Osteocyte (in vitro differentiated cells): ENCODE results near the gene MYO6. TPM values are rescaled to one million over a fixed set of nuclear protein-coding genes. Genes with fewer than 3 reads are reported as not detected.

ENCODE experiments used
- DNase-seq: peaks from one replicate; pipeline ENCODE4 v3.0.0; 2021; ENCODE audit warnings: mixed read lengths; ENCODE audit not compliant: unreplicated experiment; ENCODE audit errors: extremely low spot score
- H3K27ac Mint-ChIP-seq: one replicate; pipeline ENCODE4 v1.8.0; 2021; ENCODE audit warnings: mild to moderate bottlenecking, mixed read lengths; ENCODE audit not compliant: unreplicated experiment
- H3K27me3 Mint-ChIP-seq: one replicate; pipeline ENCODE4 v1.8.0; 2021; ENCODE audit warnings: mixed read lengths; ENCODE audit not compliant: unreplicated experiment
- H3K36me3 Mint-ChIP-seq: one replicate; pipeline ENCODE4 v1.8.0; 2021; ENCODE audit warnings: mixed read lengths; ENCODE audit not compliant: unreplicated experiment
- H3K4me1 Mint-ChIP-seq: one replicate; pipeline ENCODE4 v1.8.0; 2021; ENCODE audit warnings: mixed read lengths; ENCODE audit not compliant: unreplicated experiment
- H3K4me3 Mint-ChIP-seq: one replicate; pipeline ENCODE4 v1.8.0; 2021; ENCODE audit warnings: mild to moderate bottlenecking, moderate library complexity, mixed read lengths; ENCODE audit not compliant: unreplicated experiment
- H3K9me3 Mint-ChIP-seq: one replicate; pipeline ENCODE4 v1.8.0; 2021; ENCODE audit warnings: mixed read lengths; ENCODE audit not compliant: unreplicated experiment
- total RNA-seq: library from RNA; stranded (reverse); gene quantifications from 2 replicates; pipeline ENCODE4 v1.2.1, GENCODE V29; 2021
- TF ChIP-seq, protein P1 (sequence below): fragments of 200-600 bp; sonication (generic); IDR thresholded peaks from 2 replicates; pipeline ENCODE4 v1.5.0; 2021; ENCODE audit warnings: antibody characterized with exemption, mild to moderate bottlenecking, moderate library complexity

Gene MYO6
- total RNA-seq, 1 donor from 2014 or later, result 61.6 TPM

DNA sequence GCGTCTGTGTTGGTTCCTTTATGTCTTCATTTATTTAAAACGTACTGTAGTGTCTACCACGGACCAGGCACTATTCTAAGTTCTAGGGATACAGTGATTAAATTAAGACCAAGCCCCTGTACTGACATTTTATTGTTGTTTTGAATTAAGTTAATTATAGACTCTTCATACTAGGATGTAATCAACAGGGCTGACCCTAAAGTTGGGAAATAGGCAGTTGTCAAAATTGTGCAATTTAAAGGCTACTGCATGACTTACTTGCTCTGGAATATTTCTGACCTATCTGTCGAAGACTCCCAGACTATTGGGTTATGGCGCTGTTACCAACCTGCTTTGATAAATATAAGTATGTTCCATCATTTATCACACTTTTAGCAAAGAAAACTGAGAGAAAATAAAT is 6.7 kb downstream of the MYO6 start:
- Mint-ChIP-seq H3K9me3 (no peaks in the 10 kb centered on the region), H3K27ac (no peak overlapping the region), H3K4me1 (peaks cover 60% of the 10 kb centered on the region), H3K36me3 (peaks cover 2% of the 10 kb centered on the region), H3K27me3 (no peaks in the 10 kb centered on the region), H3K4me3 (no peak overlapping the region)
- DNase-seq, result no peak
- TF ChIP-seq, protein P1, sequence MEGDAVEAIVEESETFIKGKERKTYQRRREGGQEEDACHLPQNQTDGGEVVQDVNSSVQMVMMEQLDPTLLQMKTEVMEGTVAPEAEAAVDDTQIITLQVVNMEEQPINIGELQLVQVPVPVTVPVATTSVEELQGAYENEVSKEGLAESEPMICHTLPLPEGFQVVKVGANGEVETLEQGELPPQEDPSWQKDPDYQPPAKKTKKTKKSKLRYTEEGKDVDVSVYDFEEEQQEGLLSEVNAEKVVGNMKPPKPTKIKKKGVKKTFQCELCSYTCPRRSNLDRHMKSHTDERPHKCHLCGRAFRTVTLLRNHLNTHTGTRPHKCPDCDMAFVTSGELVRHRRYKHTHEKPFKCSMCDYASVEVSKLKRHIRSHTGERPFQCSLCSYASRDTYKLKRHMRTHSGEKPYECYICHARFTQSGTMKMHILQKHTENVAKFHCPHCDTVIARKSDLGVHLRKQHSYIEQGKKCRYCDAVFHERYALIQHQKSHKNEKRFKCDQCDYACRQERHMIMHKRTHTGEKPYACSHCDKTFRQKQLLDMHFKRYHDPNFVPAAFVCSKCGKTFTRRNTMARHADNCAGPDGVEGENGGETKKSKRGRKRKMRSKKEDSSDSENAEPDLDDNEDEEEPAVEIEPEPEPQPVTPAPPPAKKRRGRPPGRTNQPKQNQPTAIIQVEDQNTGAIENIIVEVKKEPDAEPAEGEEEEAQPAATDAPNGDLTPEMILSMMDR, result no peak

DNA sequence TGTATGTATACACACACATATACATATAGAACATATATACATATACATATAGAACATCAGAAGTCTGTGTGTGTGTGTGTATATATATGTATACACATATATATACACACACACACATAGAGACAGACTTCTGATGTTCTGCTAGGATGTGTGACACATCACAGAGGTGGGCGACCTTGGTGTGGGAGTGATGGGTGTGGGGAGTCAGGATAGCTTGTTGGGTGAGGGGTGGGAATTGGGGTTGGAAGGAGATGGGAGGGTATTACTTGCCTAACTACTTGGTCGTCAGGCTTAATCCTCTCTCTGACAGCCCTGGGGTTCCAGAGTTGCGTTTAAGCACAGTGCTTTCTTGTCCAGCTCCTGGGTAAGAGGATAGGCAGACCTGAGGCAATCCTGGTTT is 8.3 kb downstream of the MYO6 start:
- no peak for DNase-seq
- no peaks in the 10 kb centered on the region for H3K9me3 Mint-ChIP-seq
- peaks cover 61% of the 10 kb centered on the region for H3K4me1 Mint-ChIP-seq
- H3K27me3 Mint-ChIP-seq, result no peaks in the 10 kb centered on the region
- no peak overlapping the region for H3K27ac Mint-ChIP-seq
- H3K36me3 Mint-ChIP-seq, result peaks cover 2% of the 10 kb centered on the region
- no peak overlapping the region for H3K4me3 Mint-ChIP-seq
- TF ChIP-seq, protein P1, result no peak

DNA sequence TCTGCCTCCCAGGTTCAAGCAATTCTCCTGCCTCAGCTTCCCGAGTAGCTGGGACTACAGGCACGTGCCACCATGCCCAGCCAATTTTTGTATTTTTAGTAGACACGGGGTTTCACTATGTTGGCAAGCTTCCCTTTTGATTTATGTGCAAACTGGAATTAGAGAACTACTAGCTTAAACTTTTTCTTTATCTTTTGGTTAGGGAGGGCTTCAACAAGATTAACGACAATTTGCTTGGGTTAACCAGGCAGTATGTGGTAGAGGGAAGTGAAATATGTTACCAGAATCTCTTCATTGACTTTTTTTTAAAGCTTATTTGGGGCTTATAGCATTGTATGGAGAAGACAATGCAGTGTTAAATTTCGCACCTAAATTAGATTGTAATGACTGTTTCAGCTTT is 9.0 kb downstream of the MYO6 start:
- no peaks in the 10 kb centered on the region for H3K27me3 Mint-ChIP-seq
- peaks cover 2% of the 10 kb centered on the region for H3K36me3 Mint-ChIP-seq
- TF ChIP-seq, protein P1, result no peak
- H3K4me1 Mint-ChIP-seq, result peaks cover 55% of the 10 kb centered on the region
- H3K9me3 Mint-ChIP-seq, result no peaks in the 10 kb centered on the region
- H3K27ac Mint-ChIP-seq, result no peak overlapping the region
- DNase-seq, result no peak
- no peak overlapping the region for H3K4me3 Mint-ChIP-seq

DNA sequence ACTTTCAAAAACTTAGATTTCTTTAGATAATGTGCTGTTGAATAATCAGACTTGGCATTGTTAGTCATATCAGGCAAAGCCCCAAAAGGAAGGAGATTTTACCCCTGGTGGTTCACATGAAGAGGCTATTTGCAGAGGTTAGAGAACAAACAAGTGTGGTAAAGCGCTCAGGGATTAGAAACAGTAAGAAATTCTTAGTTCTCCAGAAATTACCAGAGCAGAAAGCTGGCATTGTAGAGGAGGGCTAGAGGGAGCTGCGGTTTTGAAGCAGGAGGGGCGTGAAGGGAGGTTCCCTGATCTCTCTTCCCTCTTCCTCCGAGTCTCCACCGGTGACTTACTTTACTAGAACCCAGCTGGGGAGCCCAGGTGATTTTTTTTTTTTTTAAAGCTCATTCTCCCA is 10.2 kb downstream of the MYO6 start:
- no peak overlapping the region for H3K4me3 Mint-ChIP-seq
- no peaks in the 10 kb centered on the region for H3K27me3 Mint-ChIP-seq
- H3K27ac Mint-ChIP-seq, result peak overlapping the region; percentile 78
- DNase-seq, result no peak
- H3K9me3 Mint-ChIP-seq, result no peaks in the 10 kb centered on the region
- TF ChIP-seq, protein P1, result no peak
- H3K4me1 Mint-ChIP-seq, result peaks cover 46% of the 10 kb centered on the region
- peaks cover 4% of the 10 kb centered on the region for H3K36me3 Mint-ChIP-seq

DNA sequence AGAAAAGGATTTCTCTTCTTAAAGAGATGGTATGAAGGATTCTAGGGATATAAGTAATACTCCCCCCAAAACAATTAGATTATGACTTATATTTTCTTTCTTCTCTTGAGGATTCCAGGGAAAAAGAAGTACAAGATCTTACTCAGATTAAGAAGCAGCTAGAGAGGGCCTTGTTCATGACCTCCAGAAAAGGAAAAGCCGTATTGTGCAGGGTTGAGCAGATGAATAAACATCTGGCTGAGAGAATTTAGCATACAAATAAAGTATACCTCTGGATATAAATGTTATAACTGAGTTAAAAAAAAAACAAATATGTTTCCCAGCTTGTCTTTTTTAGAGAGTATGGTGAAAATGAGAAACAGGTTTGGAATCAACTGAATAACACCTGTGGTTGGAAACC is 11.3 kb downstream of the MYO6 start:
- H3K36me3 Mint-ChIP-seq, result peaks cover 7% of the 10 kb centered on the region
- H3K27me3 Mint-ChIP-seq, result no peaks in the 10 kb centered on the region
- TF ChIP-seq, protein P1, result no peak
- peaks cover 39% of the 10 kb centered on the region for H3K4me1 Mint-ChIP-seq
- no peaks in the 10 kb centered on the region for H3K9me3 Mint-ChIP-seq
- peak overlapping the region; percentile 30 for H3K4me3 Mint-ChIP-seq
- DNase-seq, result no peak
- peak overlapping the region; percentile 46 for H3K27ac Mint-ChIP-seq
